SK-N-MC (cell line): ENCODE data around the gene RPS6KB1.

ENCODE experiments used
- EZH2 ChIP-seq: fragments of 200-600 bp; sonication (generic); IDR thresholded peaks from one replicate; pipeline ENCODE4 v1.6.1; 2017; ENCODE audit warnings: antibody characterized with exemption
- POLR2AphosphoS5 ChIP-seq: IDR thresholded peaks from 2 replicates; pipeline ENCODE4 v1.6.1; 2012; ENCODE audit warnings: mild to moderate bottlenecking, low read depth, low read length, borderline replicate concordance

DNA sequence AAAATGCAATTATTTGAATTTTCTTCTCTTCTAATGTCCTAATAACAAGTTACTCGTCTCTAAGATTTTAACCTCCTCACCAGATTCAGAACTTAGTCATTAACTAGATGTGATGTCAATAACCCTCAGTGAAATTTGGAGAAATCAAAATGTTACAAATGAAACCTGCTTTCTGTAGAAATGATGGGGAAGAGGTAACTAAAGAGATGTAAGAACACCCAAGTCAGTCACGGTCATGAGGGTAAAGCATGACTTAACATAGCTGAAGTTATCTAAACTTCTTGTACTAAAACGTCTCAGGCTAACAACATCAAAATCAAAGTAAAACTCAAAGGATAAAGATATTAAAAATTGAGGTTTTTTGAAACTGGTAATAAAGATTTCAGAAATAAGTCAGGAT lies 61.9 kb downstream of the RPS6KB1 start:
- no peak for TF ChIP-seq POLR2AphosphoS5
- TF ChIP-seq EZH2: no peak
